Keratinocyte (primary cell): Measurements from ENCODE around the gene ZSCAN9. TPM values are rescaled to one million over a fixed set of nuclear protein-coding genes. Genes with fewer than 3 reads are reported as not detected.

Source experiments
- DNase-seq: peaks from one replicate; pipeline ENCODE4 v3.0.0-alpha.2; 2011; ENCODE audit warnings: low read depth, missing footprints, low spot score
- FAIRE-seq: peaks from 2 replicates; lab custom pipeline; 2011; peaks lifted over from hg19 to GRCh38; lab: Jason Lieb, UNC
- H2AFZ ChIP-seq: 2 replicates; pipeline ENCODE4 v1.6.0; 2012; ENCODE audit warnings: low read length, control low read depth, inconsistent platforms; ENCODE audit not compliant: control insufficient read depth
- H3K27ac ChIP-seq: 2 replicates; pipeline ENCODE4 v1.5.1; 2011; ENCODE audit warnings: low read length; ENCODE audit not compliant: control insufficient read depth, insufficient read depth
- H3K27me3 ChIP-seq: 3 replicates; pipeline ENCODE4 v1.6.0; 2011; ENCODE audit warnings: low read length; ENCODE audit not compliant: control insufficient read depth, insufficient read depth; ENCODE audit errors: extremely low read depth
- H3K36me3 ChIP-seq, 2 experiments: 2 replicates in 1 of 2; 3 replicates in 1 of 2; pipeline ENCODE4 v1.5.1; 2011; ENCODE audit warnings: low read length in 2 of 2, mild to moderate bottlenecking in 1 of 2; ENCODE audit not compliant: control insufficient read depth in 2 of 2, insufficient read depth in 2 of 2; ENCODE audit errors: extremely low read depth in 1 of 2
- H3K4me1 ChIP-seq: 3 replicates; pipeline ENCODE4 v1.5.1; 2011; ENCODE audit warnings: low read length; ENCODE audit not compliant: control insufficient read depth, insufficient read depth; ENCODE audit errors: extremely low read depth
- H3K4me2 ChIP-seq: 3 replicates; pipeline ENCODE4 v1.6.0; 2011; ENCODE audit warnings: low read depth, low read length; ENCODE audit not compliant: control insufficient read depth, insufficient read depth; ENCODE audit errors: extremely low read depth
- H3K4me3 ChIP-seq, 3 experiments: fragments of 200-600 bp in 1 of 3; sonication (generic) in 1 of 3; 2 replicates in 2 of 3; 3 replicates in 1 of 3; pipeline ENCODE4 v1.5.1; 2011 to 2016; ENCODE audit warnings: low read length in 3 of 3, mild to moderate bottlenecking in 3 of 3, control low read depth in 2 of 3, inconsistent platforms in 1 of 3, low read depth in 1 of 3, mixed read lengths in 1 of 3, mixed run types in 1 of 3, moderate library complexity in 1 of 3; ENCODE audit not compliant: control insufficient read depth in 2 of 3, insufficient read depth in 2 of 3; ENCODE audit errors: extremely low read depth in 1 of 3
- H3K79me2 ChIP-seq: 2 replicates; pipeline ENCODE4 v1.6.0; 2012; ENCODE audit warnings: low read length; ENCODE audit not compliant: control insufficient read depth, insufficient read depth
- H3K9ac ChIP-seq: 3 replicates; pipeline ENCODE4 v1.6.0; 2011; ENCODE audit warnings: low read length; ENCODE audit not compliant: control insufficient read depth, insufficient read depth; ENCODE audit errors: extremely low read depth
- H3K9me1 ChIP-seq: 3 replicates; pipeline ENCODE4 v1.6.0; 2011; ENCODE audit warnings: low read length; ENCODE audit not compliant: control insufficient read depth, insufficient read depth; ENCODE audit errors: extremely low read depth
- H3K9me3 ChIP-seq: 2 replicates; pipeline ENCODE4 v1.5.1; 2012; ENCODE audit warnings: low read depth, low read length; ENCODE audit not compliant: control insufficient read depth
- H4K20me1 ChIP-seq: 3 replicates; pipeline ENCODE4 v1.6.0; 2011; ENCODE audit warnings: low read length; ENCODE audit not compliant: control insufficient read depth, insufficient read depth; ENCODE audit errors: extremely low read depth
- CTCF ChIP-seq, 3 experiments: IDR thresholded peaks in 1 of 3; conservative IDR thresholded peaks in 1 of 3; optimal IDR thresholded peaks in 1 of 3; 2 replicates in 2 of 3; 3 replicates in 1 of 3; pipeline versions ENCODE3 to v1.5.1; 2011; ENCODE audit warnings: low read length in 3 of 3, mild to moderate bottlenecking in 3 of 3, moderate library complexity in 2 of 3, control low read depth in 1 of 3, inconsistent platforms in 1 of 3; ENCODE audit not compliant: insufficient read depth in 2 of 3; ENCODE audit errors: extremely low read depth in 1 of 3
- EZH2 ChIP-seq: IDR thresholded peaks from one replicate; pipeline ENCODE4 v1.6.1; 2012; ENCODE audit warnings: inconsistent platforms, mild to moderate bottlenecking, low read length, moderate library complexity
- dilution Hi-C: fragments of 300-500 bp; cut with MboI; formaldehyde crosslinking; loops from one replicate; pipeline ENCODE4 v1.7.0; 2020; ENCODE audit warnings: low sequenced_read_pairs; ENCODE audit not compliant: extremely low pct_ligation_motif_present
- polyA plus RNA-seq, 5 experiments: library from polyadenylated mRNA; depleted of rRNA in 3 of 5; stranded (reverse) in 3 of 5; stranded (forward) in 1 of 5; unstranded in 1 of 5; fragments of >200 nt; gene quantifications; 1 replicate in 1 of 5; 2 replicates in 3 of 5; 3 replicates in 1 of 5; pipeline versions ENCODE4 v1.2.1 to v1.2.3, GENCODE V29; 2011 to 2012; ENCODE audit warnings: missing spikeins in 2 of 5, low read depth in 1 of 5, low replicate concordance in 1 of 5

ZSCAN9 gene
- polyA plus RNA-seq, 1 donor (not counting 4 experiments of a cell fraction or from before 2014, with no cell fraction given) = 12.0 TPM

GRCh38 chr6:28267695-28268059, 42.6 kb downstream of the ZSCAN9 start:
- H3K79me2 ChIP-seq = peaks cover 9% of the 10 kb centered on the region
- H3K4me1 ChIP-seq = peaks cover 9% of the 10 kb centered on the region
- DNase-seq (no peak), FAIRE-seq (no peak)
- no peaks in the 10 kb centered on the region for H4K20me1 ChIP-seq
- TF ChIP-seq EZH2 (no peak), CTCF (optimal IDR thresholded peaks at IDR 0.05 in 1 of 3, IDR thresholded peaks at IDR 0.05 in 1 of 3, conservative IDR thresholded peaks at IDR 0.05 in 1 of 3; ENCODE audit: extremely low read depth in 1 of 3, insufficient read depth in 2 of 3, low read length in 3 of 3) (no peak)
- H3K9ac ChIP-seq = peak overlapping the region; percentile 84
- H3K9me1 ChIP-seq = no peaks in the 10 kb centered on the region
- H3K9me3 ChIP-seq = no peaks in the 10 kb centered on the region
- peak overlapping the region; percentile 72 for H3K27ac ChIP-seq
- H3K36me3 ChIP-seq = peaks cover 2 to 10% of the 10 kb centered on the region in 2 experiments
- H2AFZ ChIP-seq = peak overlapping the region; percentile 94
- peak overlapping the region; percentile 95 for H3K4me2 ChIP-seq
- dilution Hi-C loops = no loop called here
- H3K4me3 ChIP-seq = peak overlapping the region; percentile 71 to 85 (median 84)
- no peaks in the 10 kb centered on the region for H3K27me3 ChIP-seq

DNA sequence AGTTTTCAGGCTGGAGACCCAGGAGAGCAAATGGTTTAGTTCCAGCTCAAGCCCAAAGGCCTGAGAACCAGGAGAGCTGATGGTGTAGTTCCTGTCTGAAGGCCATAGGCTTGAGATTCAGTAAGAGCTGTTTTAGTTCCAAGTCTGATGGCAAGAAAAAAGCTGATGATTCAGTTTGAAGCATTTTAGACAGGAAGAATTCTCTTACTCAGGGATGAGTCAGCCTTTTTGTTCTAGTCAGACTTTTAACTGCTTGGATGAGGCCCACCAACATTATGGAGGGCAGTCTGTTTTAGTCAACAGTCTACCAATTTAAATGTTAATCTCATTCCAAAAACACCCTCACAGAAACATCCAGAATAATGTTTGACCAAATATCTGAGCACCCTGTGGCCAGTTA, 44.4 kb downstream of the ZSCAN9 start:
- Histone ChIP-seq H4K20me1 (no peaks in the 10 kb centered on the region), H3K9me3 (no peaks in the 10 kb centered on the region), H3K4me1 (peaks cover 9% of the 10 kb centered on the region), H3K27ac (no peak overlapping the region), H3K4me3 (no peak overlapping the region), H3K4me2 (no peak overlapping the region), H3K9me1 (no peaks in the 10 kb centered on the region), H3K36me3 (peaks cover 6 to 10% of the 10 kb centered on the region in 2 experiments), H3K9ac (no peak overlapping the region), H3K27me3 (no peaks in the 10 kb centered on the region), H3K79me2 (peaks cover 9% of the 10 kb centered on the region), H2AFZ (no peak overlapping the region)
- DNase-seq (peak; percentile 63), FAIRE-seq (peak; percentile 91)
- TF ChIP-seq EZH2 = no peak
- no peak for TF ChIP-seq CTCF (optimal IDR thresholded peaks at IDR 0.05 in 1 of 3, IDR thresholded peaks at IDR 0.05 in 1 of 3, conservative IDR thresholded peaks at IDR 0.05 in 1 of 3; ENCODE audit: extremely low read depth in 1 of 3, insufficient read depth in 2 of 3, low read length in 3 of 3)
- dilution Hi-C loops = no loop called here
